NT2/D1 (cell line): ENCODE results near the gene KDM6B.

Source experiments
- DNase-seq: peaks from one replicate; pipeline ENCODE4 v3.0.0-alpha.2; 2011; ENCODE audit warnings: low read depth, low spot score
- H3K27me3 ChIP-seq: 2 replicates; pipeline ENCODE4 v1.6.0; 2011; ENCODE audit warnings: mild to moderate bottlenecking; ENCODE audit not compliant: insufficient read length, insufficient read depth
- H3K36me3 ChIP-seq: 2 replicates; pipeline ENCODE4 v1.6.1; 2011; ENCODE audit warnings: mild to moderate bottlenecking, low read length, mixed read lengths; ENCODE audit not compliant: insufficient read depth, insufficient read length
- H3K4me1 ChIP-seq: 2 replicates; pipeline ENCODE4 v1.5.1; 2011; ENCODE audit not compliant: insufficient read depth, insufficient read length
- H3K4me3 ChIP-seq: 2 replicates; pipeline ENCODE4 v1.5.1; 2011; ENCODE audit warnings: low read depth; ENCODE audit not compliant: insufficient read length
- H3K9ac ChIP-seq: 2 replicates; pipeline ENCODE4 v1.6.0; 2011; ENCODE audit warnings: low read depth; ENCODE audit not compliant: insufficient read length
- H3K9me3 ChIP-seq: 2 replicates; pipeline ENCODE4 v1.5.1; 2011; ENCODE audit warnings: mild to moderate bottlenecking, low read length; ENCODE audit not compliant: insufficient read depth
- SUZ12 ChIP-seq: IDR thresholded peaks from 2 replicates; pipeline ENCODE4 v1.6.1; 2011; ENCODE audit not compliant: insufficient read length, insufficient read depth; ENCODE audit errors: extremely low read depth
- YY1 ChIP-seq: IDR thresholded peaks from 2 replicates; pipeline ENCODE4 v1.6.1; 2011; ENCODE audit not compliant: insufficient read length, insufficient read depth
- ZNF274 ChIP-seq: IDR thresholded peaks from 2 replicates; pipeline ENCODE4 v1.6.1; 2011; ENCODE audit warnings: mild to moderate bottlenecking, low read depth, low read length

KDM6B gene

GRCh38 chr17:7824021-7824924, 9.7 kb upstream of the KDM6B start:
- H3K27me3 ChIP-seq = no peaks in the 10 kb centered on the region
- no peak for DNase-seq
- no peaks in the 10 kb centered on the region for H3K36me3 ChIP-seq
- TF ChIP-seq YY1 = no peak
- TF ChIP-seq SUZ12 = no peak
- TF ChIP-seq ZNF274 = no peak
- H3K9ac ChIP-seq = no peak overlapping the region
- H3K4me3 ChIP-seq = no peak overlapping the region
- no peaks in the 10 kb centered on the region for H3K9me3 ChIP-seq
- peaks cover 4% of the 10 kb centered on the region for H3K4me1 ChIP-seq

GRCh38 chr17:7825206-7825990, 8.6 kb upstream of the KDM6B start:
- Histone ChIP-seq H3K27me3 (no peaks in the 10 kb centered on the region), H3K4me1 (peaks cover 4% of the 10 kb centered on the region), H3K36me3 (no peaks in the 10 kb centered on the region), H3K9ac (no peak overlapping the region), H3K9me3 (no peaks in the 10 kb centered on the region), H3K4me3 (no peak overlapping the region)
- no peak for TF ChIP-seq YY1
- no peak for TF ChIP-seq ZNF274
- no peak for TF ChIP-seq SUZ12
- no peak for DNase-seq

GRCh38 chr17:7830616-7831015, 3.4 kb upstream of the KDM6B start:
- Histone ChIP-seq H3K9me3 (no peaks in the 10 kb centered on the region), H3K27me3 (peaks cover 15% of the 10 kb centered on the region), H3K9ac (no peak overlapping the region), H3K36me3 (no peaks in the 10 kb centered on the region), H3K4me1 (peaks cover 8% of the 10 kb centered on the region), H3K4me3 (no peak overlapping the region)
- DNase-seq = no peak
- TF ChIP-seq YY1 (no peak), SUZ12 (no peak), ZNF274 (no peak)

- no peaks in the 10 kb centered on the region for H3K9me3 ChIP-seq
- DNase-seq = no peak
- TF ChIP-seq YY1 (no peak), ZNF274 (no peak), SUZ12 (no peak)
- no peak overlapping the region for H3K9ac ChIP-seq
- no peak overlapping the region for H3K4me3 ChIP-seq
- peaks cover 15% of the 10 kb centered on the region for H3K27me3 ChIP-seq
- peaks cover 8% of the 10 kb centered on the region for H3K4me1 ChIP-seq
- no peaks in the 10 kb centered on the region for H3K36me3 ChIP-seq
Observed at GRCh38 chr17:7831233-7831632, 2.8 kb upstream of the KDM6B start.

GRCh38 chr17:7832431-7832830, 1.6 kb upstream of the KDM6B start:
- TF ChIP-seq ZNF274 (no peak), SUZ12 (no peak)
- H3K4me3 ChIP-seq = no peak overlapping the region
- H3K9ac ChIP-seq = no peak overlapping the region

GRCh38 chr17:7833011-7833794, 814 bp upstream of the KDM6B start:
- H3K9ac ChIP-seq = peak overlapping the region; percentile 61

More at GRCh38 chr17:7832431-7832830, 1.6 kb upstream of the KDM6B start:
- Histone ChIP-seq H3K27me3 (peaks cover 15% of the 10 kb centered on the region), H3K36me3 (no peaks in the 10 kb centered on the region), H3K4me1 (peaks cover 8% of the 10 kb centered on the region), H3K9me3 (no peaks in the 10 kb centered on the region)
- DNase-seq = no peak

GRCh38 chr17:7834542-7834956, 532 bp downstream of the KDM6B start:
- no peak for DNase-seq
- Histone ChIP-seq H3K27me3 (peaks cover 15% of the 10 kb centered on the region), H3K4me1 (peaks cover 19% of the 10 kb centered on the region), H3K36me3 (no peaks in the 10 kb centered on the region), H3K9ac (peak overlapping the region; percentile 70), H3K9me3 (no peaks in the 10 kb centered on the region), H3K4me3 (peak overlapping the region; percentile 53)
- TF ChIP-seq ZNF274 = no peak
- TF ChIP-seq YY1 = no peak
- no peak for TF ChIP-seq SUZ12

More at GRCh38 chr17:7833011-7833794, 814 bp upstream of the KDM6B start:
- Histone ChIP-seq H3K4me1 (peaks cover 8% of the 10 kb centered on the region), H3K27me3 (peaks cover 15% of the 10 kb centered on the region), H3K4me3 (peak overlapping the region; percentile 40), H3K9me3 (no peaks in the 10 kb centered on the region), H3K36me3 (no peaks in the 10 kb centered on the region)
- no peak for DNase-seq
- TF ChIP-seq SUZ12 (no peak), ZNF274 (no peak)
